Measurements from ENCODE around the gene NIPAL3.

GRCh38 chr1:24425922-24426321 lies 10.3 kb downstream of the NIPAL3 start:
- TF ChIP-seq TAF1 (IDR thresholded peaks at IDR 0.05; ENCODE audit: low read depth, low read length) (no peak), POLR2A (IDR thresholded peaks at IDR 0.05; ENCODE audit: low read depth, low read length) (no peak), POLR2AphosphoS5 (IDR thresholded peaks at IDR 0.05; ENCODE audit: low read depth, low read length) (no peak), POU2F2 (IDR thresholded peaks at IDR 0.05; ENCODE audit: low read depth, low read length) (no peak), SPI1 (IDR thresholded peaks at IDR 0.05; ENCODE audit: low read depth, low read length) (no peak), PAX5 (IDR thresholded peaks at IDR 0.05; ENCODE audit: insufficient read depth, low read length, severe bottlenecking) (no peak)

Measured in GM12891 (cell line).